SK-N-DZ (cell line): ENCODE data around the gene KRT14.
A peak's percentile ranks its signal among the peaks of the same experiment; 100 is the strongest.
"Not testable (repeated sequence)": the region's sequence is repeated elsewhere in the genome, so short reads cannot be mapped to it uniquely, and the experiment has no call there.

ENCODE experiments used
- DNase-seq: peaks from one replicate; pipeline ENCODE4 v3.0.0-alpha.2; 2015; ENCODE audit warnings: low spot score

KRT14 gene

GRCh38 chr17:41547921-41548843 lies 38.5 kb downstream of the KRT14 start:
- DNase-seq: peak; percentile 17

- peak; percentile 42 for DNase-seq
Observed at GRCh38 chr17:41547378-41547841, 39.3 kb downstream of the KRT14 start.

- DNase-seq: no peak
Observed at GRCh38 chr17:41546819-41547218, 39.9 kb downstream of the KRT14 start.

- DNase-seq: no peak
Observed at GRCh38 chr17:41545829-41546410, 40.8 kb downstream of the KRT14 start.

- DNase-seq: no peak
Observed at GRCh38 chr17:41544935-41545334, 41.8 kb downstream of the KRT14 start.

- peak; percentile 28 for DNase-seq
Observed at GRCh38 chr17:41544491-41544892, 42.2 kb downstream of the KRT14 start.

- not testable (repeated sequence) for DNase-seq
Observed at GRCh38 chr17:41542786-41543185, 43.9 kb downstream of the KRT14 start.

GRCh38 chr17:41542357-41542756 lies 44.3 kb downstream of the KRT14 start:
- DNase-seq: no peak

GRCh38 chr17:41540921-41541625 lies 45.6 kb downstream of the KRT14 start:
- no peak for DNase-seq

- DNase-seq: peak; percentile 54
Observed at GRCh38 chr17:41539979-41540701, 46.6 kb downstream of the KRT14 start.

- no peak for DNase-seq
Observed at GRCh38 chr17:41539071-41539492, 47.6 kb downstream of the KRT14 start.

GRCh38 chr17:41538565-41538991 lies 48.1 kb downstream of the KRT14 start:
- no peak for DNase-seq

GRCh38 chr17:41537990-41538389 lies 48.7 kb downstream of the KRT14 start:
- no peak for DNase-seq

GRCh38 chr17:41537614-41537954 lies 49.1 kb downstream of the KRT14 start:
- DNase-seq: peak; percentile 59

- DNase-seq: no peak
Observed at GRCh38 chr17:41536741-41537613, 49.7 kb downstream of the KRT14 start.

- DNase-seq: no peak
Observed at GRCh38 chr17:41535764-41536481, 50.8 kb downstream of the KRT14 start.

GRCh38 chr17:41534899-41535546 lies 51.7 kb downstream of the KRT14 start:
- no peak for DNase-seq

- no peak for DNase-seq
Observed at GRCh38 chr17:41533613-41534012, 53.1 kb downstream of the KRT14 start.

GRCh38 chr17:41532947-41533570 lies 53.6 kb downstream of the KRT14 start:
- DNase-seq: no peak
